HUES64 (cell line): Measurements from ENCODE around the gene STIM1. TPM values are rescaled to one million over a fixed set of nuclear protein-coding genes. Genes with fewer than 3 reads are reported as not detected.
"Not testable (repeated sequence)": the region's sequence is repeated elsewhere in the genome, so short reads cannot be mapped to it uniquely, and the experiment has no call there.

ENCODE experiments used
- H3K27ac ChIP-seq: 2 replicates; pipeline ENCODE4 v1.7.0; 2013; ENCODE audit warnings: low read depth, low read length, inconsistent platforms
- H3K27me3 ChIP-seq: 2 replicates; pipeline ENCODE4 v1.6.1; 2013; ENCODE audit warnings: mild to moderate bottlenecking, low read length; ENCODE audit not compliant: insufficient read depth
- H3K36me3 ChIP-seq: 2 replicates; pipeline ENCODE4 v1.6.1; 2013; ENCODE audit warnings: mild to moderate bottlenecking, low read length; ENCODE audit not compliant: insufficient read depth
- H3K4me1 ChIP-seq: 2 replicates; pipeline ENCODE4 v1.6.1; 2013; ENCODE audit warnings: mild to moderate bottlenecking, low read length, moderate library complexity; ENCODE audit not compliant: insufficient read depth
- H3K4me3 ChIP-seq: 2 replicates; pipeline ENCODE4 v1.5.1; 2013; ENCODE audit warnings: mild to moderate bottlenecking, low read length, moderate library complexity
- H3K9ac ChIP-seq: 2 replicates; pipeline ENCODE4 v1.6.1; 2013; ENCODE audit warnings: mild to moderate bottlenecking, low read depth, low read length
- H3K9me3 ChIP-seq: 2 replicates; pipeline ENCODE4 v1.6.1; 2013; ENCODE audit warnings: low read depth, low read length; ENCODE audit not compliant: insufficient read depth
- WGBS: fragments of 150-250, 120-280 bp; methylation state at CpG from one replicate; pipeline ENCODE4 v1.1.7; 2013; ENCODE audit warnings: missing lambda C conversion rate; 5-methylcytosine and 5-hydroxymethylcytosine counted together
- polyA plus RNA-seq, 2 experiments: library from polyadenylated mRNA; stranded (reverse); fragments of 50-300 nt; gene quantifications; one replicate each; pipeline ENCODE4 v1.2.3, GENCODE V29; 2013

The STIM1 gene
- polyA plus RNA-seq (2013, experiment 1 of 2), result 10.5 TPM
- polyA plus RNA-seq (2013, experiment 2 of 2), result 13.1 TPM

DNA sequence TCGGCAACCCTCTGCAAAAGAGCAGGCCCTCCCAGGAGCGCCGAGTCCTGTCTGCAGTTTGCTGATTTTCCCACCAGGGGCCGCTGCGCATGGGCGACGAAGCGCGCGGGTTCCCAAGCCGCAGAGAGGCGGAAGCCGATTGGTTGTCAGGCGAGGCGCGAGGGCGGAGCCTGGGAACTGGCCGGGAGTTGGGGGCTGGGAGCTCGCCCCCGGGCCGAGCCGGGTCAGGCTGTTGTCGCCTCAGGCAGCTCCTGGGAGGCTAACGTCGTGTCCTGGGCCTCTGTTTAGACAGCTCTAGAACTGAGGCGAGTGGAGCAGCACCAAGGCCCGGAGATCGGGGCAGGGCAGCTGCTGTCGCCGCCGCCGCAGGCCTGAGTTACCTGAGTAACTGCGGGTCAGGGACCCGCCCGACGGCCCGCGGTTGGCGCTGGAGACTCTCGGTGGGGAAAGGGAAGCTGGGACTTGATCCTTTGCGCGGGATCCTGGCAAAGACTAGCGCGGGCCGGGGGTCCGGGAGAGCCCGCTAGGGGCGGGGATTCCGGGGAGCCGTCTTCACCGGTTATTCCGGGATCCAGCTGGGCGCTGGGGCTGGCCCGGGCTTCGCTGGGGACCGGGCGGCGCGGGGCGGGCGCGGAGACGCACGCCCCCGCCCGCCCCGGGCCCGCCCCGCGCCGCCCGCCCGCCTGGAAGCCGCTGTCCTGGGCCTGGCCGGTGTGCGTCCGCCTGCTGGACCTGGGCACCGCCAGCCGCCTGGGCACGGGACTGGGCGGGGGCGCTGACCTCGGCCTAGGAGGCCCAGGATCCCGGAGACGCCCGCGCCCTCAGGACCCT lies at the start of gene STIM1:
Gene STIM1 (plus strand): TSS at position 688 of the 831 bp plus-strand sequence. CDS start 607 bp downstream, outside the sequence.
- under 1% methylated on average over 86 of the region's 87 CpGs for WGBS
- Histone ChIP-seq H3K36me3 (no peaks in the 10 kb centered on the region), H3K4me1 (peaks cover 27% of the 10 kb centered on the region), H3K9me3 (no peaks in the 10 kb centered on the region), H3K27ac (peak within 1 kb of the TSS; percentile 79; the same call in 1 of the 2 replicates), H3K4me3 (peak within 1 kb of the TSS; percentile 73), H3K27me3 (peaks cover 20% of the 10 kb centered on the region), H3K9ac (peak within 1 kb of the TSS; percentile 62)

DNA sequence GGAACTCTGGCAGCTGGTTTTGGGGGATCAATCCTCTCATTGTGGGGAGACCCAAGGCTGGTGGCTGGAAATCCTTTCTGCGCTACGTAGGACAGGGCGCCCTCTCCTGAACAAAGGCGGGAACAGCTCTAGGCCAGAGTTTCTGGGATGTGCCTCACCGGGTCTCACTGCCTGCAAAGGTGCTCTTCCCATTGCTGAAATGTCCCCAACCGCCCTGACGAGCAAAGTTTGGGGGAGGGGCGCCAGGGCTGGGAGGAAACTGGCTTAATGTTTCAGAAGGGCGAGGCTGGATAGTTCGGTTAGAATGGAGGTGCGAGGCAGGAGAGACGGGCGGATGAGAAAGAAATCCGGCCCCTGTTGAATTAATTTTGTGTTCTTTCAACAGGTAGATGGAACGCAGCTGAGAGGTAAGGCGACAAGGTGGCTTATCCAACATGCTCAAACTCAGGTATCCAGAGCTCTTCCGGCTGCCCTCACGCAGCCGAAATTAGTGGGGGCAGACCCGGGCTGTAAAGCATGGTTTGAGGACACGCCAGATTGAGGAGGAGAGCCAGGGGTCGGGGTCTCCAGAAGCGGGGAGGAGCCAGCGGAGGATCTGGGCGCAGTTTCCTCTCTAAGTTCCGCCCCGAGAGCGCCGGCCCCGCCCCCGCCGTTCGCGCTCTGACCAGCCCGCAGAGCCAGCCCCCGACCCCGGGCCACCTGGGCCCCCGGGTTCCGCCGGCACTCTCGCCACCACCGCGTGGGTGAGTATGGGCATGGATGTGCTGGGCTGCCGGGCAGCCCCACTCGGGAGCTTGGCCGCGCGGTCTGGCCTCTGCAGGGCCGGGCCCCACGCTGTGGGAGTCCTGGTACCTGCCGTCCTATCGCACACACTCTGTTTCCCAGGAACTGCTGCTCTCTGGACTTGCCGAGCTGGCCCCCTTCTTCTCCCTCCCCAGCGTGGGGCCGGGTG lies 47.3 kb upstream of the STIM1 start, which contains the start of gene PGAP2:
Gene PGAP2 (plus strand): TSS at position 652 of the 952 bp plus-strand sequence. CDS start 2,700 bp downstream, outside the sequence.
- peak within 1 kb of the TSS; percentile 70; the same call in 1 of the 2 replicates for H3K27ac ChIP-seq
- no peaks in the 10 kb centered on the region for H3K27me3 ChIP-seq
- H3K36me3 ChIP-seq, result peaks cover 3% of the 10 kb centered on the region; the same call in 1 of the 2 replicates
- peak within 1 kb of the TSS; percentile 79 for H3K4me3 ChIP-seq
- H3K9me3 ChIP-seq, result no peaks in the 10 kb centered on the region
- peak within 1 kb of the TSS; percentile 76 for H3K9ac ChIP-seq
- H3K4me1 ChIP-seq, result 0 out of 2 replicates have a peak, but pooled peaks cover 4% of the 10 kb centered on the region
- WGBS, result under 1% methylated on average over 52 of the region's 55 CpGs

GRCh38 chr11:3808861-3809623 lies 46.4 kb upstream of the STIM1 start:
- 26% methylated on average over 3 of the region's 5 CpGs for WGBS
- H3K27ac ChIP-seq, result no peak overlapping the region
- 0 out of 2 replicates have a peak, but pooled peaks cover 4% of the 10 kb centered on the region for H3K4me1 ChIP-seq
- no peaks in the 10 kb centered on the region for H3K27me3 ChIP-seq
- peak overlapping the region; percentile 73 for H3K9ac ChIP-seq
- H3K9me3 ChIP-seq, result no peaks in the 10 kb centered on the region
- peak overlapping the region; percentile 79 for H3K4me3 ChIP-seq
- H3K36me3 ChIP-seq, result peaks cover 3% of the 10 kb centered on the region; the same call in 1 of the 2 replicates

GRCh38 chr11:3809624-3809928 lies 45.9 kb upstream of the STIM1 start:
- Histone ChIP-seq H3K27ac (no peak overlapping the region), H3K9ac (no peak overlapping the region), H3K9me3 (no peaks in the 10 kb centered on the region), H3K4me1 (0 out of 2 replicates have a peak, but pooled peaks cover 4% of the 10 kb centered on the region), H3K27me3 (no peaks in the 10 kb centered on the region), H3K36me3 (peaks cover 3% of the 10 kb centered on the region; the same call in 1 of the 2 replicates), H3K4me3 (no peak overlapping the region)
- WGBS, result 88% methylated on average over 1 of the region's 1 CpG

DNA sequence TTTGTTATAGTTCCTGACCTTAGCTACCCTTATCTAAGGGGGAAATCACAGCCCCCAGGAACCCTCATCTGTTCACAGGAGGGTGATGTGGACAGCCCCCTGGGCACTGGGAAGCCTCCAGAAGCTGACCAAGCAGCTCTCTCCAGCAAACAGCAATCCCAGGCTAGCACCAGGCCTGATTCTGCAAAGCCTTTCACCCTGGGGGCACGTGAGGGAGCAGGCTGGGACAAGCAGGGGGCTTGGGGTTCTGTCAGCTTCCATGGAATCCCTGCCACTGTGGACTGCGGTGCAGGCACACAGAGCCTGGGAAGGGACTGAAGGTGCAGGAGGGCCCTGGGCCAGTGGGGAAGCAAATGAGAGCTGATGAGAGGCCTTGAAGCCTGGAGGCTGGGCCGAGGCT lies 45.0 kb upstream of the STIM1 start:
- Histone ChIP-seq H3K4me3 (no peak overlapping the region), H3K27me3 (no peaks in the 10 kb centered on the region), H3K36me3 (peaks cover 3% of the 10 kb centered on the region; the same call in 1 of the 2 replicates), H3K4me1 (0 out of 2 replicates have a peak, but pooled peaks cover 4% of the 10 kb centered on the region), H3K27ac (no peak overlapping the region), H3K9me3 (no peaks in the 10 kb centered on the region), H3K9ac (no peak overlapping the region)
- WGBS, result 94% methylated on average over 3 of the region's 3 CpGs

GRCh38 chr11:3810951-3811350 lies 44.5 kb upstream of the STIM1 start:
- WGBS, result 96% methylated on average over 4 of the region's 4 CpGs
- Histone ChIP-seq H3K9me3 (no peaks in the 10 kb centered on the region), H3K4me1 (0 out of 2 replicates have a peak, but pooled peaks cover 4% of the 10 kb centered on the region), H3K27ac (no peak overlapping the region), H3K9ac (no peak overlapping the region), H3K4me3 (no peak overlapping the region), H3K27me3 (no peaks in the 10 kb centered on the region), H3K36me3 (peaks cover 3% of the 10 kb centered on the region; the same call in 1 of the 2 replicates)

DNA sequence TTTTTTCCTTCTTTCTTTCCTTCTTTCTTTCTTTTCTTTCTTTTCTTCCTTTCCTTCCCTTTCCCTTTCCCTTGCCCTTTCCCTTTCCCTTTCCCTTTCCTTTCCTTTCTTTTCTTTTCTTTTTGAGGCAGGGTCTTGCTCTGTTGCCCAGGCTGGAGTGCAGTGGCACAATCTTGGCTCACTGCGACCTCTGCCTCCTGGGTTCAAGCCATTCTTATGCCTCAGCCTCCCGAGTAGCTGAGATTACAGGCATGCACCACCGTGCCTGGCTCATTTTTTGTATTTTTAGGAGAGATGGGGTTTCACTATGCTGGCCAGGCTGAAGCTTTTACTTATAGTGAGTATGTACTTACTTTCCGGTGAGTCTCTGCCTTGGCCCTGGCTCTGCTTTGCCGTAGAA lies 40.6 kb upstream of the STIM1 start:
- not testable (repeated sequence) for H3K27me3 ChIP-seq, H3K9me3 ChIP-seq, H3K4me1 ChIP-seq, H3K36me3 ChIP-seq, H3K27ac ChIP-seq, H3K9ac ChIP-seq, H3K4me3 ChIP-seq
- WGBS, result 94% methylated on average over 5 of the region's 5 CpGs

- no peaks in the 10 kb centered on the region for H3K4me1 ChIP-seq
- no peak overlapping the region for H3K4me3 ChIP-seq
- no peak overlapping the region for H3K27ac ChIP-seq
- H3K9ac ChIP-seq, result no peak overlapping the region
- no peaks in the 10 kb centered on the region for H3K27me3 ChIP-seq
- WGBS, result 98% methylated on average over 4 of the region's 4 CpGs
- no peaks in the 10 kb centered on the region for H3K9me3 ChIP-seq
- H3K36me3 ChIP-seq, result peaks cover 4% of the 10 kb centered on the region; the same call in 1 of the 2 replicates
Measured at GRCh38 chr11:3815845-3816244, 39.6 kb upstream of the STIM1 start.

DNA sequence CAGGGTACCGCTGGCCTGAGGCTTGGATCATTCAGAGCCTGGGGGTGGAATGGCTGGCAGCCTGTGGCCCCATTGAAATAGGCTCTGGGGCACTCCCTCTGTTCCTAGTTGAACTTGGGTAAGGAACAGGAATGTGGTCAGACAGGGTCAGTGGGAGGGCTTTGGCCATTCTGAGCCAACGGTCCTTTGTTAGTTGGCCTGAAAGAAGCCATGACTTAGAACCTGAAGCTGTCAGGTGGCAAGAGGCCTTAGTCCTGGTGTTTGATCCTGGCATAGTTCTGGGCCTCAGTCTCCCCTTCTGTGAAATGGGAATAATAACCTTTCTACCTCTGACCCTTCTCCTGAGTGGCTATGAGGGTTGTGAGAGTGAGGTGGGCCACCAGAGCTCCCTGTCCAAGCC lies 38.8 kb upstream of the STIM1 start:
- H3K9me3 ChIP-seq, result no peaks in the 10 kb centered on the region
- peaks cover 3% of the 10 kb centered on the region; the same call in 1 of the 2 replicates for H3K36me3 ChIP-seq
- H3K4me3 ChIP-seq, result no peak overlapping the region
- H3K4me1 ChIP-seq, result no peaks in the 10 kb centered on the region
- no peaks in the 10 kb centered on the region for H3K27me3 ChIP-seq
- no peak overlapping the region for H3K9ac ChIP-seq
- WGBS, result 97% methylated on average over 2 of the region's 2 CpGs
- H3K27ac ChIP-seq, result no peak overlapping the region

- Histone ChIP-seq H3K4me3 (no peak overlapping the region), H3K36me3 (peaks cover 3% of the 10 kb centered on the region; the same call in 1 of the 2 replicates), H3K4me1 (no peaks in the 10 kb centered on the region), H3K9ac (no peak overlapping the region), H3K27me3 (no peaks in the 10 kb centered on the region), H3K9me3 (no peaks in the 10 kb centered on the region), H3K27ac (no peak overlapping the region)
- WGBS, result 93% methylated on average over 10 of the region's 10 CpGs
Measured at GRCh38 chr11:3817181-3817800, 38.2 kb upstream of the STIM1 start.
